ENCODE data around the gene GPR156.
"Not testable (repeated sequence)": the region's sequence is repeated elsewhere in the genome, so short reads cannot be mapped to it uniquely, and the experiment has no call there.

The GPR156 gene

GRCh38 chr3:120160050-120160449 lies 125.0 kb downstream of the GPR156 start:
- TF ChIP-seq POU2F2 (IDR thresholded peaks at IDR 0.05; ENCODE audit: low read depth, low read length), result no peak
- TF ChIP-seq TAF1 (IDR thresholded peaks at IDR 0.05; ENCODE audit: low read depth, low read length), result no peak
- no peak for TF ChIP-seq PAX5 (IDR thresholded peaks at IDR 0.05; ENCODE audit: insufficient read depth, low read length, severe bottlenecking)
- TF ChIP-seq POLR2A (IDR thresholded peaks at IDR 0.05; ENCODE audit: low read depth, low read length), result no peak
- TF ChIP-seq SPI1 (IDR thresholded peaks at IDR 0.05; ENCODE audit: low read depth, low read length), result no peak
- TF ChIP-seq POLR2AphosphoS5 (IDR thresholded peaks at IDR 0.05; ENCODE audit: low read depth, low read length), result no peak
- FAIRE-seq (no peak), DNase-seq (ENCODE audit: insufficient read length, low spot score) (no peak)

GRCh38 chr3:120157681-120158080 lies 127.3 kb downstream of the GPR156 start:
- no peak for TF ChIP-seq PAX5 (IDR thresholded peaks at IDR 0.05; ENCODE audit: insufficient read depth, low read length, severe bottlenecking)
- no peak for TF ChIP-seq SPI1 (IDR thresholded peaks at IDR 0.05; ENCODE audit: low read depth, low read length)
- TF ChIP-seq POLR2A (IDR thresholded peaks at IDR 0.05; ENCODE audit: low read depth, low read length), result no peak
- TF ChIP-seq TAF1 (IDR thresholded peaks at IDR 0.05; ENCODE audit: low read depth, low read length), result no peak
- DNase-seq (ENCODE audit: insufficient read length, low spot score), result no peak
- no peak for FAIRE-seq

GRCh38 chr3:120157113-120157512 lies 127.9 kb downstream of the GPR156 start:
- DNase-seq (ENCODE audit: insufficient read length, low spot score) (no peak), FAIRE-seq (no peak)
- TF ChIP-seq POU2F2 (IDR thresholded peaks at IDR 0.05; ENCODE audit: low read depth, low read length) (no peak), TAF1 (IDR thresholded peaks at IDR 0.05; ENCODE audit: low read depth, low read length) (no peak), POLR2A (IDR thresholded peaks at IDR 0.05; ENCODE audit: low read depth, low read length) (no peak), SPI1 (IDR thresholded peaks at IDR 0.05; ENCODE audit: low read depth, low read length) (no peak), PAX5 (IDR thresholded peaks at IDR 0.05; ENCODE audit: insufficient read depth, low read length, severe bottlenecking) (no peak), POLR2AphosphoS5 (IDR thresholded peaks at IDR 0.05; ENCODE audit: low read depth, low read length) (no peak)

- DNase-seq (ENCODE audit: insufficient read length, low spot score) (no peak), FAIRE-seq (no peak)
- TF ChIP-seq POU2F2 (IDR thresholded peaks at IDR 0.05; ENCODE audit: low read depth, low read length), result no peak
- no peak for TF ChIP-seq POLR2A (IDR thresholded peaks at IDR 0.05; ENCODE audit: low read depth, low read length)
Measured at GRCh38 chr3:120156699-120157098, 128.3 kb downstream of the GPR156 start.

GRCh38 chr3:120155694-120156093 lies 129.3 kb downstream of the GPR156 start:
- not testable (repeated sequence) for DNase-seq (ENCODE audit: insufficient read length, low spot score); FAIRE-seq

GRCh38 chr3:120155108-120155507 lies 129.9 kb downstream of the GPR156 start:
- no peak for DNase-seq (ENCODE audit: insufficient read length, low spot score)
- no peak for FAIRE-seq
- TF ChIP-seq POLR2AphosphoS5 (IDR thresholded peaks at IDR 0.05; ENCODE audit: low read depth, low read length) (no peak), POU2F2 (IDR thresholded peaks at IDR 0.05; ENCODE audit: low read depth, low read length) (no peak), TAF1 (IDR thresholded peaks at IDR 0.05; ENCODE audit: low read depth, low read length) (no peak), POLR2A (IDR thresholded peaks at IDR 0.05; ENCODE audit: low read depth, low read length) (no peak), PAX5 (IDR thresholded peaks at IDR 0.05; ENCODE audit: insufficient read depth, low read length, severe bottlenecking) (no peak), SPI1 (IDR thresholded peaks at IDR 0.05; ENCODE audit: low read depth, low read length) (no peak)

- FAIRE-seq, result no peak
- no peak for TF ChIP-seq POU2F2 (IDR thresholded peaks at IDR 0.05; ENCODE audit: low read depth, low read length)
- TF ChIP-seq PAX5 (IDR thresholded peaks at IDR 0.05; ENCODE audit: insufficient read depth, low read length, severe bottlenecking), result no peak
- TF ChIP-seq POLR2A (IDR thresholded peaks at IDR 0.05; ENCODE audit: low read depth, low read length), result no peak
- TF ChIP-seq SPI1 (IDR thresholded peaks at IDR 0.05; ENCODE audit: low read depth, low read length), result no peak
- no peak for TF ChIP-seq TAF1 (IDR thresholded peaks at IDR 0.05; ENCODE audit: low read depth, low read length)
- TF ChIP-seq POLR2AphosphoS5 (IDR thresholded peaks at IDR 0.05; ENCODE audit: low read depth, low read length), result no peak
Measured at GRCh38 chr3:120153294-120153693, 131.7 kb downstream of the GPR156 start.

GRCh38 chr3:120151791-120152190 lies 133.2 kb downstream of the GPR156 start:
- TF ChIP-seq POU2F2 (IDR thresholded peaks at IDR 0.05; ENCODE audit: low read depth, low read length) (no peak), TAF1 (IDR thresholded peaks at IDR 0.05; ENCODE audit: low read depth, low read length) (no peak), SPI1 (IDR thresholded peaks at IDR 0.05; ENCODE audit: low read depth, low read length) (no peak)
- no peak for FAIRE-seq
- no peak for DNase-seq (ENCODE audit: insufficient read length, low spot score)

More at GRCh38 chr3:120153294-120153693, 131.7 kb downstream of the GPR156 start:
- DNase-seq (ENCODE audit: insufficient read length, low spot score), result no peak

- no peak for FAIRE-seq
Measured at GRCh38 chr3:120148187-120148949, 136.7 kb downstream of the GPR156 start.

GRCh38 chr3:120147072-120147871 lies 137.8 kb downstream of the GPR156 start:
- FAIRE-seq (peak; percentile 54), DNase-seq (ENCODE audit: insufficient read length, low spot score) (no peak)
- no peak for TF ChIP-seq TAF1 (IDR thresholded peaks at IDR 0.05; ENCODE audit: low read depth, low read length)
- no peak for TF ChIP-seq SPI1 (IDR thresholded peaks at IDR 0.05; ENCODE audit: low read depth, low read length)
- no peak for TF ChIP-seq POU2F2 (IDR thresholded peaks at IDR 0.05; ENCODE audit: low read depth, low read length)
- no peak for TF ChIP-seq PAX5 (IDR thresholded peaks at IDR 0.05; ENCODE audit: insufficient read depth, low read length, severe bottlenecking)
- TF ChIP-seq POLR2AphosphoS5 (IDR thresholded peaks at IDR 0.05; ENCODE audit: low read depth, low read length), result no peak
- no peak for TF ChIP-seq POLR2A (IDR thresholded peaks at IDR 0.05; ENCODE audit: low read depth, low read length)

More at GRCh38 chr3:120148187-120148949, 136.7 kb downstream of the GPR156 start:
- TF ChIP-seq TAF1 (IDR thresholded peaks at IDR 0.05; ENCODE audit: low read depth, low read length), result no peak
- TF ChIP-seq SPI1 (IDR thresholded peaks at IDR 0.05; ENCODE audit: low read depth, low read length), result no peak
- no peak for TF ChIP-seq PAX5 (IDR thresholded peaks at IDR 0.05; ENCODE audit: insufficient read depth, low read length, severe bottlenecking)
- no peak for TF ChIP-seq POLR2A (IDR thresholded peaks at IDR 0.05; ENCODE audit: low read depth, low read length)
- no peak for TF ChIP-seq POU2F2 (IDR thresholded peaks at IDR 0.05; ENCODE audit: low read depth, low read length)
- no peak for TF ChIP-seq POLR2AphosphoS5 (IDR thresholded peaks at IDR 0.05; ENCODE audit: low read depth, low read length)
- DNase-seq (ENCODE audit: insufficient read length, low spot score), result no peak
